Measurements from ENCODE around the gene RTCA. TPM values are rescaled to one million over a fixed set of nuclear protein-coding genes. Genes with fewer than 3 reads are reported as not detected.
"Not testable (repeated sequence)": the region's sequence is repeated elsewhere in the genome, so short reads cannot be mapped to it uniquely, and the experiment has no call there.

Gene RTCA
- total RNA-seq, 2 experiments from 2014 or later: 47.8 to 53.0 TPM

- intact Hi-C loops (cut with DNase I, micrococcal nuclease): no loop called here
- POLR2A ChIA-PET: no interaction called here
- no peak overlapping the region for H3K27ac Mint-ChIP-seq
- H3K4me1 Mint-ChIP-seq: peaks cover 8% of the 10 kb centered on the region
- no peak for DNase-seq
- H3K27me3 Mint-ChIP-seq: no peaks in the 10 kb centered on the region
- peaks cover 29% of the 10 kb centered on the region for H3K36me3 Mint-ChIP-seq (ENCODE audit: low read depth)
- no peak for ATAC-seq
- CTCF ChIA-PET: interaction anchor here (0.8 kb wide), 1 partner anchor 74 kb away, joined by 3 read pairs; no protein-coding TSS in a partner anchor
- no peaks in the 10 kb centered on the region for H3K9me3 Mint-ChIP-seq (ENCODE audit: low read depth)
- no peak overlapping the region for H3K4me3 Mint-ChIP-seq
These were observed 28.9 kb upstream of the RTCA start for GRCh38 chr1:100237091-100237490.

GRCh38 chr1:100239961-100240360 lies 26.1 kb upstream of the RTCA start:
- H3K4me1 Mint-ChIP-seq: peaks cover 10% of the 10 kb centered on the region
- no peak overlapping the region for H3K4me3 Mint-ChIP-seq
- H3K27me3 Mint-ChIP-seq: no peaks in the 10 kb centered on the region
- DNase-seq: no peak
- H3K27ac Mint-ChIP-seq: no peak overlapping the region
- intact Hi-C loops (cut with DNase I, micrococcal nuclease): no loop called here
- H3K36me3 Mint-ChIP-seq (ENCODE audit: low read depth): peaks cover 24% of the 10 kb centered on the region
- CTCF ChIA-PET: interaction anchor here (0.7 to 1.9 kb wide), 4 partner anchors 10 to 220 kb away, joined by 3 to 4 read pairs (median 4); partner anchors contain the start of gene DBT
- POLR2A ChIA-PET: no interaction called here
- H3K9me3 Mint-ChIP-seq (ENCODE audit: low read depth): no peaks in the 10 kb centered on the region
- ATAC-seq: no peak

GRCh38 chr1:100240631-100241030 lies 25.4 kb upstream of the RTCA start:
- intact Hi-C loops (cut with DNase I, micrococcal nuclease): no loop called here
- Mint-ChIP-seq H3K4me1 (peaks cover 14% of the 10 kb centered on the region), H3K27me3 (no peaks in the 10 kb centered on the region), H3K27ac (no peak overlapping the region), H3K36me3 (ENCODE audit: low read depth) (peaks cover 24% of the 10 kb centered on the region), H3K4me3 (no peak overlapping the region), H3K9me3 (ENCODE audit: low read depth) (no peaks in the 10 kb centered on the region)
- ChIA-PET CTCF (interaction anchor here (1.7 to 1.9 kb wide), 2 partner anchors 9 to 218 kb away, joined by 4 read pairs; partner anchors contain the start of gene DBT), POLR2A (no interaction called here)
- DNase-seq (no peak), ATAC-seq (no peak)

- Mint-ChIP-seq H3K4me3 (no peak overlapping the region), H3K36me3 (ENCODE audit: low read depth) (peaks cover 6% of the 10 kb centered on the region), H3K27me3 (no peaks in the 10 kb centered on the region), H3K27ac (no peak overlapping the region), H3K9me3 (ENCODE audit: low read depth) (no peaks in the 10 kb centered on the region), H3K4me1 (peaks cover 20% of the 10 kb centered on the region)
- intact Hi-C loops (cut with DNase I, micrococcal nuclease): no loop called here
- DNase-seq (no peak), ATAC-seq (no peak)
- POLR2A ChIA-PET: no interaction called here
- CTCF ChIA-PET: interaction anchor here (1.2 kb wide), 1 partner anchor 24 kb away, joined by 3 read pairs; no protein-coding TSS in a partner anchor
These were observed 19.3 kb upstream of the RTCA start for GRCh38 chr1:100246738-100247137.

GRCh38 chr1:100249155-100249536 lies 16.9 kb upstream of the RTCA start:
- Mint-ChIP-seq H3K9me3 (ENCODE audit: low read depth) (no peaks in the 10 kb centered on the region), H3K36me3 (ENCODE audit: low read depth) (peaks cover 4% of the 10 kb centered on the region), H3K27me3 (no peaks in the 10 kb centered on the region), H3K4me1 (peaks cover 18% of the 10 kb centered on the region), H3K27ac (no peak overlapping the region), H3K4me3 (no peak overlapping the region)
- CTCF ChIA-PET: interaction anchor here (0.9 to 3.1 kb wide), 9 partner anchors 9 to 226 kb away, joined by 3 to 16 read pairs (median 4); partner anchors contain the start of genes RTCA and TRMT13
- POLR2A ChIA-PET: interaction anchor here (1.0 to 1.4 kb wide), 2 partner anchors 17 to 18 kb away, joined by 5 to 6 read pairs; partner anchors contain the start of gene RTCA
- no peak for ATAC-seq
- intact Hi-C loops (cut with DNase I, micrococcal nuclease): loop anchor here (1.0 to 2.0 kb wide), 7 partner anchors 17 to 398 kb away; partner anchors contain the start of genes RTCA (in 2 of the 2), AGL (in 1 of the 2), SASS6 (in 1 of the 2) and SLC35A3 (in 1 of the 2)
- no peak for DNase-seq

- CTCF ChIA-PET: interaction anchor here (0.6 to 3.1 kb wide), 8 partner anchors 9 to 296 kb away, joined by 3 to 16 read pairs (median 4); partner anchors contain the start of genes RTCA and TRMT13
These were observed 16.3 kb upstream of the RTCA start, which contains the start of gene DBT for GRCh38 chr1:100249537-100250257. DBT (minus strand) TSS chr1:100249834; CDS start chr1:100249820, 14 bp downstream.

GRCh38 chr1:100250264-100250663 lies 15.8 kb upstream of the RTCA start:
- H3K9me3 Mint-ChIP-seq (ENCODE audit: low read depth): no peaks in the 10 kb centered on the region
- POLR2A ChIA-PET: interaction anchor here (0.5 to 1.4 kb wide), 5 partner anchors 16 to 171 kb away, joined by 3 to 9 read pairs (median 5); partner anchors contain the start of gene RTCA
- no peak overlapping the region for H3K27ac Mint-ChIP-seq
- DNase-seq (no peak), ATAC-seq (no peak)
- H3K36me3 Mint-ChIP-seq (ENCODE audit: low read depth): peaks cover 2% of the 10 kb centered on the region
- H3K27me3 Mint-ChIP-seq: no peaks in the 10 kb centered on the region
- H3K4me1 Mint-ChIP-seq: peaks cover 14% of the 10 kb centered on the region
- no peak overlapping the region for H3K4me3 Mint-ChIP-seq
- CTCF ChIA-PET: interaction anchor here (0.6 to 3.1 kb wide), 7 partner anchors 10 to 296 kb away, joined by 3 to 16 read pairs (median 4); partner anchors contain the start of genes RTCA and TRMT13
- intact Hi-C loops (cut with DNase I, micrococcal nuclease): no loop called here

More at GRCh38 chr1:100249537-100250257, 16.3 kb upstream of the RTCA start, which contains the start of gene DBT:
- intact Hi-C loops (cut with DNase I, micrococcal nuclease): loop anchor here (1.0 to 2.0 kb wide), 7 partner anchors 17 to 399 kb away; partner anchors contain the start of genes RTCA (in 2 of the 2), AGL (in 1 of the 2), SASS6 (in 1 of the 2) and SLC35A3 (in 1 of the 2)
- ATAC-seq (peak; percentile 100), DNase-seq (peak; percentile 96)
- H3K36me3 Mint-ChIP-seq (ENCODE audit: low read depth): peaks cover 2% of the 10 kb centered on the region
- no peak within 1 kb of the TSS for H3K4me3 Mint-ChIP-seq
- no peaks in the 10 kb centered on the region for H3K9me3 Mint-ChIP-seq (ENCODE audit: low read depth)
- POLR2A ChIA-PET: interaction anchor here (0.5 to 1.4 kb wide), 5 partner anchors 11 to 171 kb away, joined by 3 to 9 read pairs (median 5); partner anchors contain the start of gene RTCA
- peaks cover 16% of the 10 kb centered on the region for H3K4me1 Mint-ChIP-seq
- no peak within 1 kb of the TSS for H3K27ac Mint-ChIP-seq
- no peaks in the 10 kb centered on the region for H3K27me3 Mint-ChIP-seq

GRCh38 chr1:100250807-100251206 lies 15.2 kb upstream of the RTCA start:
- ChIA-PET CTCF (interaction anchor here (3.1 kb wide), 1 partner anchor 15 kb away, joined by 16 read pairs; the partner anchor contains the start of gene RTCA), POLR2A (interaction anchor here (0.6 to 0.7 kb wide), 2 partner anchors 105 to 214 kb away, joined by 3 read pairs; no protein-coding TSS in a partner anchor)
- H3K4me3 Mint-ChIP-seq: no peak overlapping the region
- H3K27ac Mint-ChIP-seq: no peak overlapping the region
- peaks cover 10% of the 10 kb centered on the region for H3K4me1 Mint-ChIP-seq
- peaks cover 2% of the 10 kb centered on the region for H3K36me3 Mint-ChIP-seq (ENCODE audit: low read depth)
- H3K9me3 Mint-ChIP-seq (ENCODE audit: low read depth): no peaks in the 10 kb centered on the region
- intact Hi-C loops (cut with DNase I, micrococcal nuclease): no loop called here
- DNase-seq: no peak
- no peak for ATAC-seq
- H3K27me3 Mint-ChIP-seq: no peaks in the 10 kb centered on the region

GRCh38 chr1:100252901-100253300 lies 13.1 kb upstream of the RTCA start:
- DNase-seq (no peak), ATAC-seq (no peak)
- no peak overlapping the region for H3K4me3 Mint-ChIP-seq
- no peak overlapping the region for H3K27ac Mint-ChIP-seq
- H3K27me3 Mint-ChIP-seq: no peaks in the 10 kb centered on the region
- H3K36me3 Mint-ChIP-seq (ENCODE audit: low read depth): no peaks in the 10 kb centered on the region
- H3K4me1 Mint-ChIP-seq: no peaks in the 10 kb centered on the region
- POLR2A ChIA-PET: interaction anchor here (0.5 to 0.6 kb wide), 2 partner anchors 14 to 38 kb away, joined by 6 to 13 read pairs; no protein-coding TSS in a partner anchor
- H3K9me3 Mint-ChIP-seq (ENCODE audit: low read depth): no peaks in the 10 kb centered on the region
- CTCF ChIA-PET: no interaction called here
- intact Hi-C loops (cut with DNase I, micrococcal nuclease): no loop called here

GRCh38 chr1:100253552-100253951 lies 12.5 kb upstream of the RTCA start:
- H3K4me3 Mint-ChIP-seq: no peak overlapping the region
- H3K36me3 Mint-ChIP-seq (ENCODE audit: low read depth): no peaks in the 10 kb centered on the region
- no peak overlapping the region for H3K27ac Mint-ChIP-seq
- intact Hi-C loops (cut with DNase I, micrococcal nuclease): no loop called here
- ChIA-PET CTCF (no interaction called here), POLR2A (interaction anchor here (0.6 kb wide), 1 partner anchor 14 kb away, joined by 6 read pairs; no protein-coding TSS in a partner anchor)
- H3K9me3 Mint-ChIP-seq (ENCODE audit: low read depth): no peaks in the 10 kb centered on the region
- no peak for ATAC-seq
- no peaks in the 10 kb centered on the region for H3K27me3 Mint-ChIP-seq
- no peak for DNase-seq
- no peaks in the 10 kb centered on the region for H3K4me1 Mint-ChIP-seq

- H3K9me3 Mint-ChIP-seq (ENCODE audit: low read depth); H3K4me1 Mint-ChIP-seq; DNase-seq; POLR2A ChIA-PET; H3K27ac Mint-ChIP-seq; H3K27me3 Mint-ChIP-seq; H3K36me3 Mint-ChIP-seq (ENCODE audit: low read depth); ATAC-seq; intact Hi-C loops (cut with DNase I, micrococcal nuclease); H3K4me3 Mint-ChIP-seq: not testable (repeated sequence)
- CTCF ChIA-PET: interaction anchor here (1.3 kb wide), 1 partner anchor 9 kb away, joined by 4 read pairs; the partner anchor contains the start of gene RTCA
These were observed 9.7 kb upstream of the RTCA start for GRCh38 chr1:100256273-100256672.

Measured in activated CD4-positive, alpha-beta T cell treated with anti-CD3 and anti-CD28 coated beads for 36 hours (primary cell).